ENCODE results near the gene ACO1.

ACO1 gene

GRCh38 chr9:32454280-32454679, 69.8 kb downstream of the ACO1 start:
- H3K4me3 ChIP-seq (ENCODE audit: low read depth, low read length) = no peak overlapping the region
- TF ChIP-seq CTCF (IDR thresholded peaks at IDR 0.05; ENCODE audit: low read depth, low read length) = no peak

GRCh38 chr9:32455738-32456137, 71.3 kb downstream of the ACO1 start:
- H3K4me3 ChIP-seq (ENCODE audit: low read depth, low read length) = no peak overlapping the region
- TF ChIP-seq CTCF (IDR thresholded peaks at IDR 0.05; ENCODE audit: low read depth, low read length) = no peak

- TF ChIP-seq CTCF (IDR thresholded peaks at IDR 0.05; ENCODE audit: low read depth, low read length) = no peak
- no peak overlapping the region for H3K4me3 ChIP-seq (ENCODE audit: low read depth, low read length)
Measured at GRCh38 chr9:32456564-32456963, 72.1 kb downstream of the ACO1 start.

- no peak for TF ChIP-seq CTCF (IDR thresholded peaks at IDR 0.05; ENCODE audit: low read depth, low read length)
Measured at GRCh38 chr9:32463500-32464293, 79.3 kb downstream of the ACO1 start.

GRCh38 chr9:32468740-32469139, 84.3 kb downstream of the ACO1 start:
- TF ChIP-seq CTCF (IDR thresholded peaks at IDR 0.05; ENCODE audit: low read depth, low read length) = no peak
- no peak overlapping the region for H3K4me3 ChIP-seq (ENCODE audit: low read depth, low read length)

More at GRCh38 chr9:32463500-32464293, 79.3 kb downstream of the ACO1 start:
- H3K4me3 ChIP-seq (ENCODE audit: low read depth, low read length) = no peak overlapping the region

- H3K4me3 ChIP-seq (ENCODE audit: low read depth, low read length) = no peak overlapping the region
- no peak for TF ChIP-seq CTCF (IDR thresholded peaks at IDR 0.05; ENCODE audit: low read depth, low read length)
Measured at GRCh38 chr9:32472344-32472743, 87.9 kb downstream of the ACO1 start.

GRCh38 chr9:32483343-32483742, 98.9 kb downstream of the ACO1 start:
- TF ChIP-seq CTCF (IDR thresholded peaks at IDR 0.05; ENCODE audit: low read depth, low read length) = no peak

More at GRCh38 chr9:32483343-32483742, 98.9 kb downstream of the ACO1 start:
- H3K4me3 ChIP-seq (ENCODE audit: low read depth, low read length) = no peak overlapping the region

All from WI38 (cell line).